PC-3 (cell line): ENCODE measurements around the gene RET.

Experiments used
- CTCF ChIP-seq: fragments of 300-600 bp; sonication (generic); conservative IDR thresholded peaks from 2 replicates; pipeline ENCODE4 v1.5.1; 2017; ENCODE audit warnings: antibody characterized with exemption, low read depth, mild to moderate bottlenecking, low read length
- EZH2 ChIP-seq: fragments of 300-600 bp; sonication (generic); IDR thresholded peaks from one replicate; pipeline ENCODE4 v1.6.1; 2017; ENCODE audit warnings: antibody characterized with exemption, mild to moderate bottlenecking, low read length; ENCODE audit not compliant: unreplicated experiment
- EZH2phosphoT487 ChIP-seq: fragments of 300-600 bp; sonication (generic); IDR thresholded peaks from 2 replicates; pipeline ENCODE4 v1.6.1; 2018; ENCODE audit warnings: mild to moderate bottlenecking, antibody characterized with exemption, low read length, borderline replicate concordance

DNA sequence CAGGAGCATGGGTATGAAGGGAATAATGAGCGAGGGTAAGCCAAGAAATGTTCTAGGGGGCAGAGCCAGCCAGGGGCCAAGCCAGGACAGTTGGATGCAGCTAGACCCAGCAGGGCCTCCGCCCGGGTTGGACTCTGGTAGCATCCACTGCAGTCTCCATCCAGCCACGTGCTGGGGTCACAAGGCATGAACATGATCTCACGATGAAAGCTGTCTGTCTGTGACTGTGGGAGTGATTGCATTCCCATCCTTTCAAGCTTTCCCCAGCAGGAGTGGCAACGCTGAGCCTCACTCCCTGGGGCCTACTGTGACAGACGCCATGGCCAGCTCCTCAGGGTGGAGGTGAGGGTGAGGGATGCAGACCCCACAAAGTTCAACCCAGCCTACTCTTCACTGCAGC, 47.8 kb upstream of the RET start:
- TF ChIP-seq CTCF (no peak), EZH2phosphoT487 (no peak), EZH2 (no peak)
